ENCODE results near the gene STXBP6.

DNA sequence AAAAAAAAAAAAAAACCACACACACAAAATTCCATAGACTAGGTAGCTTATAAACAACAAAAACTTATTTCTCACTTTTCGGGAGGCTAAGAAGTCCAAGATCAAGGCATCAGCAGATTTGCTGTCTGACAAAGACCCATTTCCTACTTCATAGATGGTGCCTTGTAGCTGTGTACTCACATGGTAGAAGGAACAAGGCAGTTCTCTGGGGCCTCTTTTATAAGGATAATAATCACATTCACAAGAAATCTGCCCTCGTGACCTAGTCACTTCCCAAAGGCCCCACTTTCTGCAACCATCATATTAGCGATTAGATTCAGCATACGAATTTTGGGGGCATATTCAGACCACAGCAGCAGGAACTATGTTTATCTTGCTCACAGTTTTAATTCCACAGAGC lies 54.9 kb downstream of the STXBP6 start:
- TF ChIP-seq, protein P1, sequence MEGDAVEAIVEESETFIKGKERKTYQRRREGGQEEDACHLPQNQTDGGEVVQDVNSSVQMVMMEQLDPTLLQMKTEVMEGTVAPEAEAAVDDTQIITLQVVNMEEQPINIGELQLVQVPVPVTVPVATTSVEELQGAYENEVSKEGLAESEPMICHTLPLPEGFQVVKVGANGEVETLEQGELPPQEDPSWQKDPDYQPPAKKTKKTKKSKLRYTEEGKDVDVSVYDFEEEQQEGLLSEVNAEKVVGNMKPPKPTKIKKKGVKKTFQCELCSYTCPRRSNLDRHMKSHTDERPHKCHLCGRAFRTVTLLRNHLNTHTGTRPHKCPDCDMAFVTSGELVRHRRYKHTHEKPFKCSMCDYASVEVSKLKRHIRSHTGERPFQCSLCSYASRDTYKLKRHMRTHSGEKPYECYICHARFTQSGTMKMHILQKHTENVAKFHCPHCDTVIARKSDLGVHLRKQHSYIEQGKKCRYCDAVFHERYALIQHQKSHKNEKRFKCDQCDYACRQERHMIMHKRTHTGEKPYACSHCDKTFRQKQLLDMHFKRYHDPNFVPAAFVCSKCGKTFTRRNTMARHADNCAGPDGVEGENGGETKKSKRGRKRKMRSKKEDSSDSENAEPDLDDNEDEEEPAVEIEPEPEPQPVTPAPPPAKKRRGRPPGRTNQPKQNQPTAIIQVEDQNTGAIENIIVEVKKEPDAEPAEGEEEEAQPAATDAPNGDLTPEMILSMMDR (IDR thresholded peaks at IDR 0.05; ENCODE audit: insufficient read depth, low read depth, low read length): no peak
- TF ChIP-seq EZH2 (IDR thresholded peaks at IDR 0.05; ENCODE audit: insufficient read depth, low read length): no peak

Data from astrocyte (in vitro differentiated cells and primary cell).